NCI-H146 treated with DMSO at 0.1 percent for 48 hours (cell line): Measurements from ENCODE around the gene LCORL.
"Not testable (repeated sequence)": the region's sequence is repeated elsewhere in the genome, so short reads cannot be mapped to it uniquely, and the experiment has no call there.

Source experiments
- DNase-seq: peaks from one replicate; lab custom pipeline; 2025; ENCODE audit not compliant: unreplicated experiment; lab: John Stamatoyannopoulos, UW

LCORL gene

GRCh38 chr4:17865866-17866363 is 155.6 kb downstream of the LCORL start:
- no peak for DNase-seq

DNA sequence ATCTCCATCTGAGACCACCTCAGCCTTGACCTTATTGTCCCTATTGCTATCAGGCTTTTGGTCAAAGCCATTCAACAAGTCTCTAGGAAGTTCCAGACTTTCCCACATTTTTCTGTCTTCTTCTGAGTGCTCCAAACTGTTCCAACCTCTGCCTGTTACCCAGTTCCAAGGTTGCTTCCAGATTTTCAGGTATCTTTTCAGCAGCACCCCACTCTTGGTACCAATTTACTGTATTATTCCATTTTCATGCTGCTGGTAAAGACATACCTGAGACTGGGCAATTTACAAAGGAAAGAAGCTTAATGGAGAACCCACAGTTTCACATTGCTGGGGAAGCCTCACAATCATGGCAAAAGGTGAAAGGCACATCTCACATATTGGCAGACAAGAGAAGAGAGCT is 159.6 kb downstream of the LCORL start:
- DNase-seq: not testable (repeated sequence)

DNA sequence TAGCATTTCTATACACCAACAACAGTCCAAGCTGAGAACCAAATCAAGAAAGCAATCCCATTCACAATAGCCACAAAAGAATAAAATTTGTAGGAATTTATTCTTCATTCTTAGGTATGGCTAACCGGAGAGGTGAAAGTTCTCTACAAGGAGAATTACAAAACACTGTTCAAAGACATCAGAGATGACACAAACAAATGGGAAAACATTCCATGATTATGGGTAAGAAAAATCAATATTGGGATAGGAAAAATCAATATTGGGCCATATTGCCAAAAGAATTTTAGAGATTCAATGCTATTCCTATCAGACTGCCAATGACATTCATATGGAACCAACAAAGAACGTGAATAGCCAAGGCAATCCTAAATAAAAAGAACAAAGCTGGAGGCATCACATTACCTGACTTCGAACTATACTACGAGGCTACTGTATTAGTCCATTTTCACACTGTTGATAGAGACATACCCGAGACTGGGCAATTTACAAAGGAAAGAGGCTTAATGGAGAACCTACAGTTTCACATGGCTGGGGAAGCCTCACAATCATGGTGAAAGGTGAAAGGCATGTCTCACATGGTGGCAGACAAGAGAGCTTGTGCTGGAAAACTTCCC is 161.7 kb downstream of the LCORL start:
- DNase-seq: no peak

DNA sequence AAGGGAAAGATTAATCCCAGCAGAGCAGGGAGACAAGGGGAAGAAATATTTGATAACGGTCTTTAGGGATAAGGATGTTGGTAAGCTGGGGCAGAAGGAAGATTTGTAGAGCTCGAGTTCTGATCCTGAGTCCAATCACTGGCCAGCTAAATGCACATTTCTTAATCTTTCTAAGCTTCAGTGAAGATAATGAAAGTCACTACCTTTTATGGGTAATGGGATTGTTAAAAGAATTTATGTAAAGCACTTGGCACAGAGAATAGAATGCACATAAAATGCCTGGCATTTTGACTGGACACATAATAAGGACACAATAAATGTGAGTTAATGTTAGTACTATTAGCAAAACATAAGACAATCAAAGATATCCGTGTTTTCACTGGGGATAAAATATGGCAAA is 167.5 kb downstream of the LCORL start:
- no peak for DNase-seq

DNA sequence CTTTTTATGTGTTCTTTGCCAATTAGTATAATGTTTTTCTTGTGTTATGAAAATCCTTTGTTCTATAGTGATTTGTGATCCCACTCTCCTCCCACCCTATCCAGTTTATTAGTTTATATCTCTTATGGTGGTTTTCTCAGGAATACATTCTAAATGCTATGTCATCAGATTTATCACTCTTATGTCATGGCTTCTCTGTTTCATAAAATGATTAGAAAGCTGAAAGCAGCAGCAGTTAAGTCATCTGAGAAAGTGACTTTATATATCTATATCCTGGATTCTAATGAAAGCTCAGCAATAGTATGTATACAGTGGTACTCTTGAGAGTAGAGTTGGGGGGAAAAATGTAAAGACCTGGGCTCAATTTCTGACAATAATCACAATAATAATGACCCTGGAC is 169.6 kb downstream of the LCORL start:
- no peak for DNase-seq

GRCh38 chr4:17850295-17850694 is 171.3 kb downstream of the LCORL start:
- not testable (repeated sequence) for DNase-seq

GRCh38 chr4:17846266-17846665 is 175.3 kb downstream of the LCORL start:
- no peak for DNase-seq

- DNase-seq: no peak
Measured at GRCh38 chr4:17823871-17824669, 197.5 kb downstream of the LCORL start.

- DNase-seq: no peak
Measured at GRCh38 chr4:17817027-17817426, 204.5 kb downstream of the LCORL start.

- no peak for DNase-seq
Measured at GRCh38 chr4:17816142-17816541, 205.4 kb downstream of the LCORL start.

- DNase-seq: no peak
Measured at GRCh38 chr4:17814140-17814539, 207.4 kb downstream of the LCORL start.

GRCh38 chr4:17812801-17813200 is 208.8 kb downstream of the LCORL start:
- DNase-seq: no peak

DNA sequence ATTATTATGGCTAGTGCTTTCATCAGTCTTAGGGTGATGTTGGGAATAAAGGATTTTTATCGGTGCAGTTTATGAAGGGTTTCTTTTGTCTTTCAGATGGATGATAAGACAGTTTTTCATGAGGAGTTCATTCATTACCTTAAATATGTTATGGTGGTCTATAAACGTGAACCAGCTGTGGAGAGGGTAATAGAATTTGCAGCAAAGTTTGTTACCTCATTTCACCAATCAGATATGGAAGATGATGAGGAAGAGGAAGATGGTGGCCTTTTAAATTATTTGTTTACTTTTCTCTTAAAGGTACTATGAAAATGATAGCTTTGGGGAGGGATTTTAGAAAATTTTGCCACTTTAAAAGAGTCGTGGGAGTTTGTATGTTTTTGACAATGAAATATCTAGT is 209.4 kb downstream of the LCORL start:
- DNase-seq: no peak

- DNase-seq: no peak
Measured at GRCh38 chr4:17811078-17811603, 210.4 kb downstream of the LCORL start.

GRCh38 chr4:17810260-17811077 is 211.1 kb downstream of the LCORL start, which contains the start of the genes DCAF16 and NCAPG:
DCAF16 (minus strand) TSS chr4:17810757; CDS start chr4:17804141, 6,616 bp downstream.
NCAPG (plus strand) TSS chr4:17810979; CDS start chr4:17811078, 99 bp downstream.
- peak; percentile 97 for DNase-seq

GRCh38 chr4:17809667-17810066 is 211.9 kb downstream of the LCORL start:
- peak; percentile 45 for DNase-seq

GRCh38 chr4:17807446-17807845 is 214.1 kb downstream of the LCORL start:
- DNase-seq: no peak

DNA sequence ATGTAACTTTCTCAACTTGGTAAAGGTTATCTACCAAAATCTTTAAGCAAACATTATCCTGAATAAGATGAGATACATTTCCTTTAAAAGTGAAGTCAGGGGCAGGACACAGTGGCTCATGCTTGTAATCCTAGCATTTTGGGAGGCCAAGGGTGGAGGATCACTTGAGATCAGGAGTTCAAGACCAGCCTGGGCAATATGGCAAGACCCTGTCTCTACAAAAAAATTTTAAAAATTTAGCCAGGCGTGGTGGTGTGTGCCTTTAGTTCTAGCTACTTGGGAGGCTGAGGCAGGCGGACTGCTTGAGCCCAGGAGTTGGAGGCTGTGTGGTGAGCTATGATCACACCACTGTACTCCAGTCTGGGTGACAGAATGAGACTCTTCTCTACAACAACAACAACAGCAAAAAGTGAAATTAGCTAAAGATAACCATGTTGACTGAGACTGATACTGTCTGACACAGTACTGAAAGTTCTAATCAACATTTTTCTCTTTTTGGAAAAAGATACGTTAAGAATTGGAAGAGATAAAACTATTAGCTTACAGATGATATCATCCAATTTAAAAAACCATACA is 215.9 kb downstream of the LCORL start:
- no peak for DNase-seq

DNA sequence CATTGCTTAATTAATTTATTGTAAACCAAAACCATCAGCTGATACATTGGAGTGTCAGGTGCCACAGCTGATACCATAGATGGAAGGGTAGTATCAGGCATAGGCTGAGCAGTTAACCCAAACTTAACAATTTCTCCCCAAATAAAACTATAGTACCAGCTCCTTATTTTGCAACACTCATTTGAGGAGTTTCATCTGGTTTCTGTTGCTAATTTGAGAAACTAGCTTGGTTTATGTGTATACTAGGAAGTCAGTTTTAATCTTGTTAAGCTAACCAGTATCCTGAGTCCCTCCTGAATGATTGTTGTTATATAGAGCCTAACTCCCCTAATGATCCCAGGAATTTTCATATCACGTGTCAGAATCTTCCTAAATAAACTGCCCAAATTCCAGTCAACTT is 223.7 kb downstream of the LCORL start:
- DNase-seq: no peak

GRCh38 chr4:17794730-17795129 is 226.8 kb downstream of the LCORL start:
- no peak for DNase-seq
